ENCODE data around the gene SERPINE3.

Gene SERPINE3

GRCh38 chr13:51397262-51397941, 57.9 kb downstream of the SERPINE3 start:
- DNase-seq = no peak
- no peak overlapping the region for H3K4me2 ChIP-seq (ENCODE audit: insufficient read depth, low read length)
- no peaks in the 10 kb centered on the region for H3K4me1 ChIP-seq (ENCODE audit: insufficient read depth, low read length)
- peaks cover 54% of the 10 kb centered on the region for H3K79me2 ChIP-seq (ENCODE audit: insufficient read depth, low read length)
- no peak for TF ChIP-seq EZH2 (IDR thresholded peaks at IDR 0.05; ENCODE audit: borderline replicate concordance, low read depth, low read length, severe bottlenecking)
- TF ChIP-seq CTCF (IDR thresholded peaks at IDR 0.05; ENCODE audit: borderline replicate concordance, extremely low read depth, low read length, poor library complexity, severe bottlenecking) = no peak
- no peak for ATAC-seq (ENCODE audit: insufficient read depth, low read depth)
- no peaks in the 10 kb centered on the region for H3K9me3 ChIP-seq (ENCODE audit: insufficient read depth, low read length, severe bottlenecking)
- H4K20me1 ChIP-seq (ENCODE audit: insufficient read depth, low read length) = no peaks in the 10 kb centered on the region; the same call in 1 of the 2 replicates
- H3K4me3 ChIP-seq (ENCODE audit: low read depth in 1 of 2, low read length in 2 of 2) = no peak overlapping the region
- H3K27me3 ChIP-seq (ENCODE audit: insufficient read depth, low read length, poor library complexity) = no peaks in the 10 kb centered on the region
- H3K9ac ChIP-seq (ENCODE audit: low read depth, low read length) = no peak overlapping the region
- H3K27ac ChIP-seq (ENCODE audit: low read length) = no peak overlapping the region
- peaks cover 9% of the 10 kb centered on the region; the same call in 1 of the 2 replicates for H3K36me3 ChIP-seq (ENCODE audit: insufficient read depth, low read length)
- no peak overlapping the region for H2AFZ ChIP-seq (ENCODE audit: low read depth, low read length)

- peaks cover 73% of the 10 kb centered on the region for H3K79me2 ChIP-seq (ENCODE audit: insufficient read depth, low read length)
- H3K27ac ChIP-seq (ENCODE audit: low read length) = no peak overlapping the region
- H3K4me3 ChIP-seq (ENCODE audit: low read depth in 1 of 2, low read length in 2 of 2) = no peak overlapping the region
- peaks cover 10% of the 10 kb centered on the region; the same call in 1 of the 2 replicates for H3K36me3 ChIP-seq (ENCODE audit: insufficient read depth, low read length)
- H3K27me3 ChIP-seq (ENCODE audit: insufficient read depth, low read length, poor library complexity) = no peaks in the 10 kb centered on the region
- no peak overlapping the region for H3K4me2 ChIP-seq (ENCODE audit: insufficient read depth, low read length)
- H3K9ac ChIP-seq (ENCODE audit: low read depth, low read length) = no peak overlapping the region
- H3K9me3 ChIP-seq (ENCODE audit: insufficient read depth, low read length, severe bottlenecking) = no peaks in the 10 kb centered on the region
- peaks cover 13% of the 10 kb centered on the region; the same call in 1 of the 2 replicates for H4K20me1 ChIP-seq (ENCODE audit: insufficient read depth, low read length)
- H3K4me1 ChIP-seq (ENCODE audit: insufficient read depth, low read length) = no peaks in the 10 kb centered on the region
- H2AFZ ChIP-seq (ENCODE audit: low read depth, low read length) = no peak overlapping the region
- ATAC-seq (ENCODE audit: insufficient read depth, low read depth) (no peak), DNase-seq (no peak)
- TF ChIP-seq EZH2 (IDR thresholded peaks at IDR 0.05; ENCODE audit: borderline replicate concordance, low read depth, low read length, severe bottlenecking) (no peak), CTCF (IDR thresholded peaks at IDR 0.05; ENCODE audit: borderline replicate concordance, extremely low read depth, low read length, poor library complexity, severe bottlenecking) (no peak)
Observed at GRCh38 chr13:51405176-51405575, 65.7 kb downstream of the SERPINE3 start.

- H3K4me1 ChIP-seq (ENCODE audit: insufficient read depth, low read length) = no peaks in the 10 kb centered on the region
- no peak overlapping the region for H3K9ac ChIP-seq (ENCODE audit: low read depth, low read length)
- peaks cover 9% of the 10 kb centered on the region for H3K9me3 ChIP-seq (ENCODE audit: insufficient read depth, low read length, severe bottlenecking)
- H3K27ac ChIP-seq (ENCODE audit: low read length) = no peak overlapping the region
- no peak overlapping the region for H2AFZ ChIP-seq (ENCODE audit: low read depth, low read length)
- 0 out of 2 replicates have a peak, but pooled peaks cover 2% of the 10 kb centered on the region for H4K20me1 ChIP-seq (ENCODE audit: insufficient read depth, low read length)
- no peak overlapping the region for H3K4me3 ChIP-seq (ENCODE audit: low read depth in 1 of 2, low read length in 2 of 2)
- H3K36me3 ChIP-seq (ENCODE audit: insufficient read depth, low read length) = peaks cover 25% of the 10 kb centered on the region; the same call in 1 of the 2 replicates
- no peak for TF ChIP-seq CTCF (IDR thresholded peaks at IDR 0.05; ENCODE audit: borderline replicate concordance, extremely low read depth, low read length, poor library complexity, severe bottlenecking)
- no peaks in the 10 kb centered on the region for H3K27me3 ChIP-seq (ENCODE audit: insufficient read depth, low read length, poor library complexity)
- DNase-seq = no peak
- no peak for ATAC-seq (ENCODE audit: insufficient read depth, low read depth)
- peaks cover 61% of the 10 kb centered on the region for H3K79me2 ChIP-seq (ENCODE audit: insufficient read depth, low read length)
- H3K4me2 ChIP-seq (ENCODE audit: insufficient read depth, low read length) = no peak overlapping the region
Observed at GRCh38 chr13:51412431-51412830, 72.9 kb downstream of the SERPINE3 start.
